Measurements from ENCODE around the gene DNAJC22. TPM values are rescaled to one million over a fixed set of nuclear protein-coding genes. Genes with fewer than 3 reads are reported as not detected.
"Not testable (repeated sequence)": the region's sequence is repeated elsewhere in the genome, so short reads cannot be mapped to it uniquely, and the experiment has no call there.

The DNAJC22 gene
- total RNA-seq, 1 experiment from 2014 or later, result 7.9 TPM

- DNase-seq (ENCODE audit: low read depth), result no peak
These were observed 23.9 kb downstream of the DNAJC22 start for GRCh38 chr12:49370539-49370938.

- no peak for DNase-seq (ENCODE audit: low read depth)
These were observed 28.7 kb downstream of the DNAJC22 start for GRCh38 chr12:49375406-49375805.

GRCh38 chr12:49377386-49377785 lies 30.7 kb downstream of the DNAJC22 start:
- DNase-seq (ENCODE audit: low read depth), result no peak

GRCh38 chr12:49380184-49380583 lies 33.5 kb downstream of the DNAJC22 start:
- DNase-seq (ENCODE audit: low read depth), result not testable (repeated sequence)

GRCh38 chr12:49388682-49389386 lies 42.1 kb downstream of the DNAJC22 start:
- DNase-seq (ENCODE audit: low read depth), result no peak

GRCh38 chr12:49389387-49389703 lies 42.7 kb downstream of the DNAJC22 start:
- no peak for DNase-seq (ENCODE audit: low read depth)

GRCh38 chr12:49397000-49397399 lies 50.3 kb downstream of the DNAJC22 start:
- no peak for DNase-seq (ENCODE audit: low read depth)

GRCh38 chr12:49400304-49400703 lies 53.6 kb downstream of the DNAJC22 start:
- DNase-seq (ENCODE audit: low read depth), result no peak

Other genes starting within 250 kb of the DNAJC22 start
- 11.7 and 24.5 TPM in 2 replicates for gene LMBR1L, start 236.0 kb upstream of the DNAJC22 start, total RNA-seq (2014; rRNA removed; shearing (Covaris generic))
- 2,897 and 4,302 TPM in 2 replicates for gene TUBA1B, start 215.5 kb upstream of the DNAJC22 start, total RNA-seq (2014; rRNA removed; shearing (Covaris generic))
- gene TUBA1A, start 157.8 kb upstream of the DNAJC22 start, total RNA-seq (2014; rRNA removed; shearing (Covaris generic)), result 649 and 744 TPM in 2 replicates
- 1,253 and 1,613 TPM in 2 replicates for gene TUBA1C, start 81.8 kb upstream of the DNAJC22 start, total RNA-seq (2014; rRNA removed; shearing (Covaris generic))
- 0.12 TPM in 1 of 2 replicates, not detected in the other for gene PRPH, start 51.7 kb upstream of the DNAJC22 start, total RNA-seq (2014; rRNA removed; shearing (Covaris generic))
- 49.3 and 59.5 TPM in 2 replicates for gene TROAP, start 23.6 kb upstream of the DNAJC22 start, total RNA-seq (2014; rRNA removed; shearing (Covaris generic))
- 1.7 and 3.3 TPM in 2 replicates for gene C1QL4, start 9.7 kb upstream of the DNAJC22 start, total RNA-seq (2014; rRNA removed; shearing (Covaris generic))
- 14.8 and 17.7 TPM in 2 replicates for gene SPATS2, start 20.6 kb downstream of the DNAJC22 start, total RNA-seq (2014; rRNA removed; shearing (Covaris generic))
- gene KCNH3, start 192.1 kb downstream of the DNAJC22 start, total RNA-seq (2014; rRNA removed; shearing (Covaris generic)), result 0.20 and 0.24 TPM in 2 replicates
- 70.5 and 73.7 TPM in 2 replicates for gene MCRS1, start 221.3 kb downstream of the DNAJC22 start, total RNA-seq (2014; rRNA removed; shearing (Covaris generic))

Data from RPMI7951 (cell line).